Measurements from ENCODE around the gene PRKCE. TPM values are rescaled to one million over a fixed set of nuclear protein-coding genes. Genes with fewer than 3 reads are reported as not detected.

PRKCE gene
- total RNA-seq, 1 donor from 2014 or later = 18.4 TPM

- H3K4me1 Mint-ChIP-seq = peaks cover 11% of the 10 kb centered on the region
- no peak overlapping the region for H3K27ac Mint-ChIP-seq
- no peak for TF ChIP-seq CTCF (IDR thresholded peaks at IDR 0.05; ENCODE audit: unreplicated experiment)
- H3K4me3 Mint-ChIP-seq = no peak overlapping the region
- peaks cover 17% of the 10 kb centered on the region for H3K36me3 Mint-ChIP-seq
- DNase-seq (ENCODE audit: low spot score in 2 of 2, unreplicated experiment in 2 of 2) = no peak
- no peaks in the 10 kb centered on the region for H3K27me3 Mint-ChIP-seq (ENCODE audit: low read depth)
- peaks cover 20% of the 10 kb centered on the region for H3K9me3 Mint-ChIP-seq
These were observed 175.0 kb downstream of the PRKCE start for GRCh38 chr2:45826460-45826859.

- no peak overlapping the region for H3K27ac Mint-ChIP-seq
- no peak overlapping the region for H3K4me3 Mint-ChIP-seq
- peaks cover 21% of the 10 kb centered on the region for H3K9me3 Mint-ChIP-seq
- TF ChIP-seq CTCF (IDR thresholded peaks at IDR 0.05; ENCODE audit: unreplicated experiment) = no peak
- peaks cover 5% of the 10 kb centered on the region for H3K4me1 Mint-ChIP-seq
- DNase-seq (ENCODE audit: low spot score in 2 of 2, unreplicated experiment in 2 of 2) = no peak
- peaks cover 17% of the 10 kb centered on the region for H3K36me3 Mint-ChIP-seq
- no peaks in the 10 kb centered on the region for H3K27me3 Mint-ChIP-seq (ENCODE audit: low read depth)
These were observed 175.6 kb downstream of the PRKCE start for GRCh38 chr2:45826884-45827635.

GRCh38 chr2:45830322-45830721, 178.8 kb downstream of the PRKCE start:
- Mint-ChIP-seq H3K4me1 (peaks cover 3% of the 10 kb centered on the region), H3K27me3 (ENCODE audit: low read depth) (no peaks in the 10 kb centered on the region), H3K4me3 (no peak overlapping the region), H3K27ac (no peak overlapping the region), H3K36me3 (peaks cover 17% of the 10 kb centered on the region), H3K9me3 (peaks cover 21% of the 10 kb centered on the region)
- no peak for TF ChIP-seq CTCF (IDR thresholded peaks at IDR 0.05; ENCODE audit: unreplicated experiment)
- DNase-seq (ENCODE audit: low spot score in 2 of 2, unreplicated experiment in 2 of 2) = no peak

- H3K4me1 Mint-ChIP-seq = no peaks in the 10 kb centered on the region
- H3K9me3 Mint-ChIP-seq = peaks cover 21% of the 10 kb centered on the region
- no peak for DNase-seq (ENCODE audit: low spot score in 2 of 2, unreplicated experiment in 2 of 2)
- no peak overlapping the region for H3K27ac Mint-ChIP-seq
- H3K4me3 Mint-ChIP-seq = no peak overlapping the region
- H3K27me3 Mint-ChIP-seq (ENCODE audit: low read depth) = peaks cover 5% of the 10 kb centered on the region
- no peak for TF ChIP-seq CTCF (IDR thresholded peaks at IDR 0.05; ENCODE audit: unreplicated experiment)
- H3K36me3 Mint-ChIP-seq = peaks cover 17% of the 10 kb centered on the region
These were observed 182.0 kb downstream of the PRKCE start for GRCh38 chr2:45833301-45833967.

- H3K27me3 Mint-ChIP-seq (ENCODE audit: low read depth) = peaks cover 5% of the 10 kb centered on the region
- peaks cover 21% of the 10 kb centered on the region for H3K9me3 Mint-ChIP-seq
- no peak for TF ChIP-seq CTCF (IDR thresholded peaks at IDR 0.05; ENCODE audit: unreplicated experiment)
- H3K27ac Mint-ChIP-seq = no peak overlapping the region
- no peak for DNase-seq (ENCODE audit: low spot score in 2 of 2, unreplicated experiment in 2 of 2)
- peaks cover 17% of the 10 kb centered on the region for H3K36me3 Mint-ChIP-seq
- H3K4me1 Mint-ChIP-seq = no peaks in the 10 kb centered on the region
- H3K4me3 Mint-ChIP-seq = no peak overlapping the region
These were observed 182.5 kb downstream of the PRKCE start for GRCh38 chr2:45833968-45834344.

All from mesothelial cell of epicardium (in vitro differentiated cells).